ENCODE data around the gene COG8.

The COG8 gene

GRCh38 chr16:69345923-69346322, 6.6 kb upstream of the COG8 start:
- H3K27me3 ChIP-seq = no peaks in the 10 kb centered on the region
- no peak overlapping the region for H3K4me3 ChIP-seq (ENCODE audit: low read depth in 1 of 2, low read length in 1 of 2)
- H3K36me3 ChIP-seq = peaks cover 29% of the 10 kb centered on the region
- H3K4me1 ChIP-seq (ENCODE audit: control insufficient read depth in 1 of 2, insufficient read depth in 1 of 2, low read depth in 1 of 2, low read length in 1 of 2) = no peaks in the 10 kb centered on the region
- H3K27ac ChIP-seq = no peak overlapping the region
- H3K9me3 ChIP-seq = no peaks in the 10 kb centered on the region
- TF ChIP-seq CTCF (IDR thresholded peaks at IDR 0.05) = no peak

GRCh38 chr16:69344171-69344570, 4.8 kb upstream of the COG8 start:
- Histone ChIP-seq H3K27me3 (no peaks in the 10 kb centered on the region), H3K4me1 (ENCODE audit: control insufficient read depth in 1 of 2, insufficient read depth in 1 of 2, low read depth in 1 of 2, low read length in 1 of 2) (peaks cover 9% of the 10 kb centered on the region in 2 experiments), H3K4me3 (ENCODE audit: low read depth in 1 of 2, low read length in 1 of 2) (no peak overlapping the region), H3K27ac (no peak overlapping the region), H3K36me3 (peaks cover 15% of the 10 kb centered on the region), H3K9me3 (no peaks in the 10 kb centered on the region)
- TF ChIP-seq CTCF (IDR thresholded peaks at IDR 0.05) = no peak

- peaks cover 19 to 21% of the 10 kb centered on the region in 2 experiments for H3K4me1 ChIP-seq (ENCODE audit: control insufficient read depth in 1 of 2, insufficient read depth in 1 of 2, low read depth in 1 of 2, low read length in 1 of 2)
- peak overlapping the region; percentile 87 to 99 for H3K4me3 ChIP-seq (ENCODE audit: low read depth in 1 of 2, low read length in 1 of 2)
- peak overlapping the region; percentile 91 for H3K27ac ChIP-seq
- H3K9me3 ChIP-seq = no peaks in the 10 kb centered on the region
- peaks cover 21% of the 10 kb centered on the region for H3K36me3 ChIP-seq
- TF ChIP-seq CTCF (IDR thresholded peaks at IDR 0.05) = no peak
- no peaks in the 10 kb centered on the region for H3K27me3 ChIP-seq
Observed at GRCh38 chr16:69340095-69340644, 806 bp upstream of the COG8 start.

DNA sequence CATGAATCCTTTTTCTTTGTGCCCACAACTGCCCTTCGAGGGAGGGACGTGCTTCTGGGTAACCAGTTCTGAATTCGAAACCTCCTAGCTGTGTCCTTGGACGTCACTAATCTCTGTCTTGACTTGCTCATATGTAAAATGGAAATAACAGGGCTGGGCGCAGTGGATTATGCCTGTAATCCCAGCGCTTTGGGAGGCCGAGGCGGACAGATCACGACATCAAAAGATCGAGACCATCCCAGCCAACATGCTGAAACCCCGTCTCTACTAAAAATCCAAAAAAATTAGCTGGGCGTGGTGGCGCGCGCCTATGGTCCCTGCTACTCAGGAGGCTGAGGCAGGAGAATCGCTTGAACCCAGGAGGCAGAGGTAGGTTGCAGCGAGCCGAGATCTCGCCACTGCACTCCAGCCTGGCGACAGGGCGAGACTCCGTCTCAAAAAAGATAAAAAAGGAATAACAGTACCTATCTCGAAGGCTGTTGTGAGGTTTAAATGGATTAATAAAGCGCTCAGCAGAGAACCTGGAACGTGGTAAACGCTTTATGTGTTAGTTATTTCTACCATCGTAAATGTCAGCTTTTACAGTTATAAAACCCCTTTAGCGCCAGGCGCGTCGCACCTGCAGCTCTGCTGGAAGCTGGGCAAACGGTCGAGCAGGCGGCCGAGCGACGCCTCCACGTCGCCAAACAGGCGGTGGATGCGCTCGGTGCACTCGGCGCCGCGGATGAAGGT, 641 bp downstream of the COG8 start:
- Histone ChIP-seq H3K9me3 (no peaks in the 10 kb centered on the region), H3K4me1 (ENCODE audit: control insufficient read depth in 1 of 2, insufficient read depth in 1 of 2, low read depth in 1 of 2, low read length in 1 of 2) (peaks cover 19 to 21% of the 10 kb centered on the region in 2 experiments), H3K27ac (peak overlapping the region; percentile 91), H3K4me3 (ENCODE audit: low read depth in 1 of 2, low read length in 1 of 2) (peak overlapping the region; percentile 87 to 99), H3K27me3 (no peaks in the 10 kb centered on the region), H3K36me3 (peaks cover 35% of the 10 kb centered on the region)
- no peak for TF ChIP-seq CTCF (IDR thresholded peaks at IDR 0.05)

GRCh38 chr16:69334696-69335095, 4.7 kb downstream of the COG8 start:
- peaks cover 45% of the 10 kb centered on the region for H3K36me3 ChIP-seq
- H3K4me3 ChIP-seq (ENCODE audit: low read depth in 1 of 2, low read length in 1 of 2) = no peak overlapping the region

More at GRCh38 chr16:69334696-69335095, 4.7 kb downstream of the COG8 start:
- Histone ChIP-seq H3K27me3 (no peaks in the 10 kb centered on the region), H3K9me3 (no peaks in the 10 kb centered on the region), H3K27ac (no peak overlapping the region), H3K4me1 (ENCODE audit: control insufficient read depth in 1 of 2, insufficient read depth in 1 of 2, low read depth in 1 of 2, low read length in 1 of 2) (peaks cover 19 to 24% of the 10 kb centered on the region in 2 experiments)
- no peak for TF ChIP-seq CTCF (IDR thresholded peaks at IDR 0.05)
